ENCODE data around the gene FBH1. TPM values are rescaled to one million over a fixed set of nuclear protein-coding genes. Genes with fewer than 3 reads are reported as not detected.

FBH1 gene
- total and polyA plus RNA-seq, 2 experiments from 2014 or later: 62.5 to 90.8 TPM

DNA sequence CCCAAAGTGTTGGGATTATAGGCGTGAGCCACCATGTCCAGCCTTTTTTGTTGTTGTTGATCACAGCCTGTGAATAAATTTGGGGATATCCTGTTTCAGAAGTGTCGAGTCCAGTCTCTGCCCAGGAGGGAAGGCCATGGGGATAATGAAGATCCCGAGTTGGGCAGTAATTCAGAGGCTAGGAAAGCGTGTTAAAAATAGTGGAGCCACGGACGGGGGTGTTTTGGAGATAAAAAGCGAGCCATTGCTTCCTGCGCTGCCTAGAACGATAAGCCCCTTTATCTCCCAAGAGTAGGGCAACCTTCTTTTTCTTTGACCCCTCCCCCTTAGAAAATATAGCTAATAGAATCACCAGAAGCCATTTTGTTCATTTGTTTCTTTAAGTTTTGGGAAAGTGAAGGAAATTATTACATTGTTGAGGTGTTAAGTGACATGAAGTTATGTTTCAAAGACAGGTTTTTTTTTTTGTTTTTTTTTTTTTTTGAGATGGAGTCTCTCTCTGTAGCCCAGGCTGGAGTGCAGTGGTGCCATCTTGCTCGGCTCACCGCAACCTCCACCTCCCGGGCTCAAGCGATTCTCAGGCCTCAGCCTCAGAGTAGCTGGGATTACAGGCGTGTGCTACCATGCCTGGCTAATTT, 44.0 kb downstream of the FBH1 start:
- DNase-seq (ENCODE audit: low spot score) (no peak), ATAC-seq (no peak)
- Histone ChIP-seq H3K79me2 (replicated peaks; ENCODE audit: insufficient read depth) (no peaks in the 10 kb centered on the region), H3K4me2 (no peak overlapping the region), H3K27me3 (ENCODE audit: insufficient read depth) (no peaks in the 10 kb centered on the region), H3K4me3 (no peak overlapping the region), H4K20me1 (replicated peaks; ENCODE audit: insufficient read depth) (peaks cover 8% of the 10 kb centered on the region), H3K27ac (ENCODE audit: low read depth) (no peak overlapping the region), H3F3A (replicated peaks; ENCODE audit: low read depth) (no peaks in the 10 kb centered on the region), H3K4me1 (ENCODE audit: insufficient read depth) (no peaks in the 10 kb centered on the region), H3K36me3 (ENCODE audit: insufficient read depth) (peaks cover 39% of the 10 kb centered on the region; the same call in 1 of the 2 replicates), H3K9me2 (ENCODE audit: insufficient read depth) (no peaks in the 10 kb centered on the region), H2AFZ (no peak overlapping the region)
- TF ChIP-seq NANOG (IDR thresholded peaks at IDR 0.05; ENCODE audit: borderline replicate concordance) (no peak), JUNB (IDR thresholded peaks at IDR 0.05; ENCODE audit: unreplicated experiment) (no peak), EZH2phosphoT487 (IDR thresholded peaks at IDR 0.05; ENCODE audit: unreplicated experiment) (no peak), STAT1 (IDR thresholded peaks at IDR 0.05; ENCODE audit: unreplicated experiment) (no peak), CREB1 (CRISPR knock-in tag; IDR thresholded peaks at IDR 0.05; ENCODE audit: low read depth) (no peak), POLR2AphosphoS5 (IDR thresholded peaks at IDR 0.05; ENCODE audit: low read depth) (no peak), EZH2 (IDR thresholded peaks at IDR 0.05; ENCODE audit: low read depth, unreplicated experiment) (no peak), ZNF114 (CRISPR knock-in tag; IDR thresholded peaks at IDR 0.05) (no peak), ZNF331 (CRISPR knock-in tag; IDR thresholded peaks at IDR 0.05; ENCODE audit: low read depth) (no peak)
- TF ChIP-seq, protein P1, sequence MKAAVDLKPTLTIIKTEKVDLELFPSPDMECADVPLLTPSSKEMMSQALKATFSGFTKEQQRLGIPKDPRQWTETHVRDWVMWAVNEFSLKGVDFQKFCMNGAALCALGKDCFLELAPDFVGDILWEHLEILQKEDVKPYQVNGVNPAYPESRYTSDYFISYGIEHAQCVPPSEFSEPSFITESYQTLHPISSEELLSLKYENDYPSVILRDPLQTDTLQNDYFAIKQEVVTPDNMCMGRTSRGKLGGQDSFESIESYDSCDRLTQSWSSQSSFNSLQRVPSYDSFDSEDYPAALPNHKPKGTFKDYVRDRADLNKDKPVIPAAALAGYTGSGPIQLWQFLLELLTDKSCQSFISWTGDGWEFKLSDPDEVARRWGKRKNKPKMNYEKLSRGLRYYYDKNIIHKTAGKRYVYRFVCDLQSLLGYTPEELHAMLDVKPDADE (IDR thresholded peaks at IDR 0.05): no peak
- TF ChIP-seq, protein P2, sequence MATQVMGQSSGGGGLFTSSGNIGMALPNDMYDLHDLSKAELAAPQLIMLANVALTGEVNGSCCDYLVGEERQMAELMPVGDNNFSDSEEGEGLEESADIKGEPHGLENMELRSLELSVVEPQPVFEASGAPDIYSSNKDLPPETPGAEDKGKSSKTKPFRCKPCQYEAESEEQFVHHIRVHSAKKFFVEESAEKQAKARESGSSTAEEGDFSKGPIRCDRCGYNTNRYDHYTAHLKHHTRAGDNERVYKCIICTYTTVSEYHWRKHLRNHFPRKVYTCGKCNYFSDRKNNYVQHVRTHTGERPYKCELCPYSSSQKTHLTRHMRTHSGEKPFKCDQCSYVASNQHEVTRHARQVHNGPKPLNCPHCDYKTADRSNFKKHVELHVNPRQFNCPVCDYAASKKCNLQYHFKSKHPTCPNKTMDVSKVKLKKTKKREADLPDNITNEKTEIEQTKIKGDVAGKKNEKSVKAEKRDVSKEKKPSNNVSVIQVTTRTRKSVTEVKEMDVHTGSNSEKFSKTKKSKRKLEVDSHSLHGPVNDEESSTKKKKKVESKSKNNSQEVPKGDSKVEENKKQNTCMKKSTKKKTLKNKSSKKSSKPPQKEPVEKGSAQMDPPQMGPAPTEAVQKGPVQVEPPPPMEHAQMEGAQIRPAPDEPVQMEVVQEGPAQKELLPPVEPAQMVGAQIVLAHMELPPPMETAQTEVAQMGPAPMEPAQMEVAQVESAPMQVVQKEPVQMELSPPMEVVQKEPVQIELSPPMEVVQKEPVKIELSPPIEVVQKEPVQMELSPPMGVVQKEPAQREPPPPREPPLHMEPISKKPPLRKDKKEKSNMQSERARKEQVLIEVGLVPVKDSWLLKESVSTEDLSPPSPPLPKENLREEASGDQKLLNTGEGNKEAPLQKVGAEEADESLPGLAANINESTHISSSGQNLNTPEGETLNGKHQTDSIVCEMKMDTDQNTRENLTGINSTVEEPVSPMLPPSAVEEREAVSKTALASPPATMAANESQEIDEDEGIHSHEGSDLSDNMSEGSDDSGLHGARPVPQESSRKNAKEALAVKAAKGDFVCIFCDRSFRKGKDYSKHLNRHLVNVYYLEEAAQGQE (IDR thresholded peaks at IDR 0.05; ENCODE audit: unreplicated experiment): no peak
- TF ChIP-seq, protein P3, sequence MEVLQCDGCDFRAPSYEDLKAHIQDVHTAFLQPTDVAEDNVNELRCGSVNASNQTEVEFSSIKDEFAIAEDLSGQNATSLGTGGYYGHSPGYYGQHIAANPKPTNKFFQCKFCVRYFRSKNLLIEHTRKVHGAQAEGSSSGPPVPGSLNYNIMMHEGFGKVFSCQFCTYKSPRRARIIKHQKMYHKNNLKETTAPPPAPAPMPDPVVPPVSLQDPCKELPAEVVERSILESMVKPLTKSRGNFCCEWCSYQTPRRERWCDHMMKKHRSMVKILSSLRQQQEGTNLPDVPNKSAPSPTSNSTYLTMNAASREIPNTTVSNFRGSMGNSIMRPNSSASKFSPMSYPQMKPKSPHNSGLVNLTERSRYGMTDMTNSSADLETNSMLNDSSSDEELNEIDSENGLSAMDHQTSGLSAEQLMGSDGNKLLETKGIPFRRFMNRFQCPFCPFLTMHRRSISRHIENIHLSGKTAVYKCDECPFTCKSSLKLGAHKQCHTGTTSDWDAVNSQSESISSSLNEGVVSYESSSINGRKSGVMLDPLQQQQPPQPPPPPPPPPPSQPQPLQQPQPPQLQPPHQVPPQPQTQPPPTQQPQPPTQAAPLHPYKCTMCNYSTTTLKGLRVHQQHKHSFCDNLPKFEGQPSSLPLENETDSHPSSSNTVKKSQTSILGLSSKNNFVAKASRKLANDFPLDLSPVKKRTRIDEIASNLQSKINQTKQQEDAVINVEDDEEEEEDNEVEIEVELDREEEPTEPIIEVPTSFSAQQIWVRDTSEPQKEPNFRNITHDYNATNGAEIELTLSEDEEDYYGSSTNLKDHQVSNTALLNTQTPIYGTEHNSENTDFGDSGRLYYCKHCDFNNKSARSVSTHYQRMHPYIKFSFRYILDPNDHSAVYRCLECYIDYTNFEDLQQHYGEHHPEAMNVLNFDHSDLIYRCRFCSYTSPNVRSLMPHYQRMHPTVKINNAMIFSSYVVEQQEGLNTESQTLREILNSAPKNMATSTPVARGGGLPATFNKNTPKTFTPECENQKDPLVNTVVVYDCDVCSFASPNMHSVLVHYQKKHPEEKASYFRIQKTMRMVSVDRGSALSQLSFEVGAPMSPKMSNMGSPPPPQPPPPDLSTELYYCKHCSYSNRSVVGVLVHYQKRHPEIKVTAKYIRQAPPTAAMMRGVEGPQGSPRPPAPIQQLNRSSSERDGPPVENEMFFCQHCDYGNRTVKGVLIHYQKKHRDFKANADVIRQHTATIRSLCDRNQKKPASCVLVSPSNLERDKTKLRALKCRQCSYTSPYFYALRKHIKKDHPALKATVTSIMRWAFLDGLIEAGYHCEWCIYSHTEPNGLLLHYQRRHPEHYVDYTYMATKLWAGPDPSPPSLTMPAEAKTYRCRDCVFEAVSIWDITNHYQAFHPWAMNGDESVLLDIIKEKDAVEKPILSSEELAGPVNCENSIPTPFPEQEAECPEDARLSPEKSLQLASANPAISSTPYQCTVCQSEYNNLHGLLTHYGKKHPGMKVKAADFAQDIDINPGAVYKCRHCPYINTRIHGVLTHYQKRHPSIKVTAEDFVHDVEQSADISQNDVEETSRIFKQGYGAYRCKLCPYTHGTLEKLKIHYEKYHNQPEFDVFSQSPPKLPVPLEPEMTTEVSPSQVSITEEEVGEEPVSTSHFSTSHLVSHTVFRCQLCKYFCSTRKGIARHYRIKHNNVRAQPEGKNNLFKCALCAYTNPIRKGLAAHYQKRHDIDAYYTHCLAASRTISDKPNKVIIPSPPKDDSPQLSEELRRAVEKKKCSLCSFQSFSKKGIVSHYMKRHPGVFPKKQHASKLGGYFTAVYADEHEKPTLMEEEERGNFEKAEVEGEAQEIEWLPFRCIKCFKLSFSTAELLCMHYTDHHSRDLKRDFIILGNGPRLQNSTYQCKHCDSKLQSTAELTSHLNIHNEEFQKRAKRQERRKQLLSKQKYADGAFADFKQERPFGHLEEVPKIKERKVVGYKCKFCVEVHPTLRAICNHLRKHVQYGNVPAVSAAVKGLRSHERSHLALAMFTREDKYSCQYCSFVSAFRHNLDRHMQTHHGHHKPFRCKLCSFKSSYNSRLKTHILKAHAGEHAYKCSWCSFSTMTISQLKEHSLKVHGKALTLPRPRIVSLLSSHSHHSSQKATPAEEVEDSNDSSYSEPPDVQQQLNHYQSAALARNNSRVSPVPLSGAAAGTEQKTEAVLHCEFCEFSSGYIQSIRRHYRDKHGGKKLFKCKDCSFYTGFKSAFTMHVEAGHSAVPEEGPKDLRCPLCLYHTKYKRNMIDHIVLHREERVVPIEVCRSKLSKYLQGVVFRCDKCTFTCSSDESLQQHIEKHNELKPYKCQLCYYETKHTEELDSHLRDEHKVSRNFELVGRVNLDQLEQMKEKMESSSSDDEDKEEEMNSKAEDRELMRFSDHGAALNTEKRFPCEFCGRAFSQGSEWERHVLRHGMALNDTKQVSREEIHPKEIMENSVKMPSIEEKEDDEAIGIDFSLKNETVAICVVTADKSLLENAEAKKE (CRISPR knock-in tag; IDR thresholded peaks at IDR 0.05): no peak
- TF ChIP-seq, protein P4, sequence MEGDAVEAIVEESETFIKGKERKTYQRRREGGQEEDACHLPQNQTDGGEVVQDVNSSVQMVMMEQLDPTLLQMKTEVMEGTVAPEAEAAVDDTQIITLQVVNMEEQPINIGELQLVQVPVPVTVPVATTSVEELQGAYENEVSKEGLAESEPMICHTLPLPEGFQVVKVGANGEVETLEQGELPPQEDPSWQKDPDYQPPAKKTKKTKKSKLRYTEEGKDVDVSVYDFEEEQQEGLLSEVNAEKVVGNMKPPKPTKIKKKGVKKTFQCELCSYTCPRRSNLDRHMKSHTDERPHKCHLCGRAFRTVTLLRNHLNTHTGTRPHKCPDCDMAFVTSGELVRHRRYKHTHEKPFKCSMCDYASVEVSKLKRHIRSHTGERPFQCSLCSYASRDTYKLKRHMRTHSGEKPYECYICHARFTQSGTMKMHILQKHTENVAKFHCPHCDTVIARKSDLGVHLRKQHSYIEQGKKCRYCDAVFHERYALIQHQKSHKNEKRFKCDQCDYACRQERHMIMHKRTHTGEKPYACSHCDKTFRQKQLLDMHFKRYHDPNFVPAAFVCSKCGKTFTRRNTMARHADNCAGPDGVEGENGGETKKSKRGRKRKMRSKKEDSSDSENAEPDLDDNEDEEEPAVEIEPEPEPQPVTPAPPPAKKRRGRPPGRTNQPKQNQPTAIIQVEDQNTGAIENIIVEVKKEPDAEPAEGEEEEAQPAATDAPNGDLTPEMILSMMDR (conservative IDR thresholded peaks at IDR 0.05; ENCODE audit: low read depth in 2 of 2): no peak
- Mint-ChIP-seq H3K4me1 (no peaks in the 10 kb centered on the region), H3K4me3 (no peak overlapping the region), H3K36me3 (ENCODE audit: low read depth) (peaks cover 68% of the 10 kb centered on the region), H3K9me3 (no peaks in the 10 kb centered on the region), H3K27me3 (ENCODE audit: insufficient read depth, low read depth, poor library complexity) (peaks cover 4% of the 10 kb centered on the region), H3K27ac (no peak overlapping the region)
